ENCODE data around the gene EVI5L. TPM values are rescaled to one million over a fixed set of nuclear protein-coding genes. Genes with fewer than 3 reads are reported as not detected.

EVI5L gene
- polyA plus RNA-seq, 3 donors: 0.76 to 5.7 (median 1.3) TPM

DNA sequence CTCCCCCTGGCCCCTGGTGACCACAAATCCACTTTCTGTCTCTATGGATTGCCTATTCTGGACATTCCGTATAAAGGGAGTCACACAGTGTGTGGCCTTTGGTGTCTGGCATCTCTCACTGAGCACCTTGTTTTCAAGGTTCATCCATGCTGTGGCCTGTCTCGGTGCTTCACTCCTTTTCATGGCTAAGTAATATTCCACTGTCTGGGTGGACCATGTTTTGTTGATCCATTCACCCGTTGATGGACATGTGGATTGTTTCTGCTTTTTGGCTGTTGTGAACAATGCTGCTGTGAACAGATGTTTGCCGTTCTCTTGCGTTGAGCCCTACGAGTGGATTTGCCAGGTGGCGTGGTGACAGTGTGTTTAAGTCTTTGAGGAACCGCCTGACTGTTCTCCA, 10.6 kb downstream of the EVI5L start:
- Histone ChIP-seq H3K4me3 (replicated peaks in 1 of 3; ENCODE audit: low read depth in 2 of 3, low read length in 3 of 3) (no peak overlapping the region), H3K4me1 (ENCODE audit: control insufficient read depth in 1 of 2, insufficient read depth in 2 of 2, low read length in 2 of 2) (no peaks in the 10 kb centered on the region), H3K27ac (ENCODE audit: low read depth in 1 of 2, low read length in 2 of 2) (no peak overlapping the region), H3K9me3 (replicated peaks in 1 of 2; ENCODE audit: control insufficient read depth in 1 of 2, insufficient read depth in 1 of 2, low read length in 2 of 2) (no peaks in the 10 kb centered on the region), H3K36me3 (replicated peaks in 1 of 2; ENCODE audit: control insufficient read depth in 1 of 2, insufficient read depth in 2 of 2, low read length in 2 of 2) (no peaks in the 10 kb centered on the region), H3K4me2 (replicated peaks; ENCODE audit: extremely low read depth, low read length, poor library complexity, severe bottlenecking) (no peak overlapping the region), H3K9ac (ENCODE audit: insufficient read depth, low read length, poor library complexity, severe bottlenecking) (no peak overlapping the region), H3K27me3 (ENCODE audit: control insufficient read depth in 2 of 2, insufficient read depth in 2 of 2, low read length in 2 of 2) (no peaks in the 10 kb centered on the region), H4K20me1 (ENCODE audit: insufficient read depth, low read length) (no peaks in the 10 kb centered on the region), H3K79me2 (ENCODE audit: insufficient read depth, low read length) (no peaks in the 10 kb centered on the region), H2AFZ (ENCODE audit: insufficient read depth, low read depth, low read length, poor library complexity, severe bottlenecking) (no peak overlapping the region)
- TF ChIP-seq, protein P1, sequence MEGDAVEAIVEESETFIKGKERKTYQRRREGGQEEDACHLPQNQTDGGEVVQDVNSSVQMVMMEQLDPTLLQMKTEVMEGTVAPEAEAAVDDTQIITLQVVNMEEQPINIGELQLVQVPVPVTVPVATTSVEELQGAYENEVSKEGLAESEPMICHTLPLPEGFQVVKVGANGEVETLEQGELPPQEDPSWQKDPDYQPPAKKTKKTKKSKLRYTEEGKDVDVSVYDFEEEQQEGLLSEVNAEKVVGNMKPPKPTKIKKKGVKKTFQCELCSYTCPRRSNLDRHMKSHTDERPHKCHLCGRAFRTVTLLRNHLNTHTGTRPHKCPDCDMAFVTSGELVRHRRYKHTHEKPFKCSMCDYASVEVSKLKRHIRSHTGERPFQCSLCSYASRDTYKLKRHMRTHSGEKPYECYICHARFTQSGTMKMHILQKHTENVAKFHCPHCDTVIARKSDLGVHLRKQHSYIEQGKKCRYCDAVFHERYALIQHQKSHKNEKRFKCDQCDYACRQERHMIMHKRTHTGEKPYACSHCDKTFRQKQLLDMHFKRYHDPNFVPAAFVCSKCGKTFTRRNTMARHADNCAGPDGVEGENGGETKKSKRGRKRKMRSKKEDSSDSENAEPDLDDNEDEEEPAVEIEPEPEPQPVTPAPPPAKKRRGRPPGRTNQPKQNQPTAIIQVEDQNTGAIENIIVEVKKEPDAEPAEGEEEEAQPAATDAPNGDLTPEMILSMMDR (IDR thresholded peaks at IDR 0.05): no peak
- no peak overlapping the region for H3K27ac Mint-ChIP-seq
- peaks cover 0 to 7% (median 3%) of the 10 kb centered on the region in 3 donors for H3K27me3 Mint-ChIP-seq (ENCODE audit: low read depth in 3 of 3)
- peaks cover 5% of the 10 kb centered on the region for H3K4me1 Mint-ChIP-seq
- intact Hi-C loops (cut with micrococcal nuclease): no loop called here
- H3K36me3 Mint-ChIP-seq: peaks cover 0 to 3% of the 10 kb centered on the region in 2 donors
- no peak overlapping the region for H3K4me3 Mint-ChIP-seq
- no peak for DNase-seq
- H3K9me3 Mint-ChIP-seq: peaks cover 0 to 5% (median 2%) of the 10 kb centered on the region in 7 donors
- WGBS (ENCODE audit: insufficient coverage): 100% methylated on average over 2 of the region's 8 CpGs

DNA sequence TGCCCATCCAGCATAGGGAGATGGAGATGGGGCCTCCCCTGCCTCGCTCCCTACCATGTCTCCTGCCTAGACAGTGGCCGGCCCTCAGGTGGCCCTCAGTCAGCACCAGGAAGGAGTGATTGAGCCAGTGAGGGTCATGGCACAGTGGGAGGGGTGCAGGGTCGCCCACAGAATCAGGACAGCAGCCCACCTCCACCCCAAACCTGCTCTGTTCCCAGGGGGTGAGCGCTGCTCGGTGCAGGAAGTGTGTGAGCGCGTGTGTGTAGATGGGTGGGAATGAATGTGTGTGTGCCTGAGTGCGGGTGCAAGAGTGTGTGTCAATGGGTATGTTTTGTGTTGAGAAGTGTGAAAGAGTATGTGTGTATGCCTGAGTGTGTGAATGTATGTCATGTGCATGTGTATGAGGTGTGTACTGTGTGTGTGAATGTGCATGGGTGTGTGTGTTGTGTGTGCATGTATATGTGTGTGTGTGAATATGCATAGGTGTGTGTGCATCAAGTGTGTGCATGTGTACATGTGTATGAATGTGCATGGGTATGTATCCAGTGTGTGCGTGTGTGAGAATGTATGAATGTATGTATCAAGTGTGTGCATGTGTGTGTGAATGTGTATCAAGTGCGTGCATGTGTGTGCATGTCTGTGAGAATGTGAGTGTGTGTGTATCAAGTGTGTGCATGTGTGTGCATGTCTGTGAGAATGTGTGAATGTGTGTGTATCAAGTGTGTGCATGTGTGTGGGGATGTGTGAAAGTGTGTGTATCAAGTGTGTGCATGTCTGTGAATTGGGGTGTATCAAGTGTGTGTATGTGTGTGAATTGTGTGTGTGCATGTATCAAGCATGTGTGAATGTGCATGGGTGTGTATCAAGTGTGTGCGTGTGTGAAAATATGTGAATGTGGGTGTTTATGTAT, 12.0 kb downstream of the EVI5L start:
- Histone ChIP-seq H3K27me3 (ENCODE audit: control insufficient read depth in 2 of 2, insufficient read depth in 2 of 2, low read length in 2 of 2) (no peaks in the 10 kb centered on the region), H3K9ac (ENCODE audit: insufficient read depth, low read length, poor library complexity, severe bottlenecking) (no peak overlapping the region), H2AFZ (ENCODE audit: insufficient read depth, low read depth, low read length, poor library complexity, severe bottlenecking) (no peak overlapping the region), H3K4me2 (replicated peaks; ENCODE audit: extremely low read depth, low read length, poor library complexity, severe bottlenecking) (no peak overlapping the region), H3K79me2 (ENCODE audit: insufficient read depth, low read length) (no peaks in the 10 kb centered on the region), H3K4me1 (ENCODE audit: control insufficient read depth in 1 of 2, insufficient read depth in 2 of 2, low read length in 2 of 2) (no peaks in the 10 kb centered on the region), H4K20me1 (ENCODE audit: insufficient read depth, low read length) (no peaks in the 10 kb centered on the region), H3K36me3 (replicated peaks in 1 of 2; ENCODE audit: control insufficient read depth in 1 of 2, insufficient read depth in 2 of 2, low read length in 2 of 2) (no peaks in the 10 kb centered on the region), H3K9me3 (replicated peaks in 1 of 2; ENCODE audit: control insufficient read depth in 1 of 2, insufficient read depth in 1 of 2, low read length in 2 of 2) (no peaks in the 10 kb centered on the region), H3K27ac (ENCODE audit: low read depth in 1 of 2, low read length in 2 of 2) (no peak overlapping the region), H3K4me3 (replicated peaks in 1 of 3; ENCODE audit: low read depth in 2 of 3, low read length in 3 of 3) (no peak overlapping the region)
- Mint-ChIP-seq H3K36me3 (peaks cover 0 to 3% of the 10 kb centered on the region in 2 donors), H3K9me3 (peaks cover 0 to 5% (median 0%) of the 10 kb centered on the region in 7 donors), H3K27ac (no peak overlapping the region), H3K27me3 (ENCODE audit: low read depth in 3 of 3) (peaks cover 0 to 6% (median 1%) of the 10 kb centered on the region in 3 donors), H3K4me3 (no peak overlapping the region), H3K4me1 (peaks cover 5% of the 10 kb centered on the region)
- TF ChIP-seq, protein P1 (IDR thresholded peaks at IDR 0.05): no peak
- intact Hi-C loops (cut with micrococcal nuclease): no loop called here
- DNase-seq: no peak
- 98% methylated on average over 9 of the region's 11 CpGs for WGBS (ENCODE audit: insufficient coverage)
